Activated CD8-positive, alpha-beta memory T cell treated with anti-CD3 and anti-CD28 coated beads for 48 hours (primary cell): ENCODE results near the gene MTA3.
"Not testable (repeated sequence)": the region's sequence is repeated elsewhere in the genome, so short reads cannot be mapped to it uniquely, and the experiment has no call there.

Source experiments
- DNase-seq, 3 experiments: peaks; one replicate each; pipeline ENCODE4 v3.0.0-alpha.2; 2020; ENCODE audit warnings: low read depth in 2 of 3, low spot score in 2 of 3

Gene MTA3

DNA sequence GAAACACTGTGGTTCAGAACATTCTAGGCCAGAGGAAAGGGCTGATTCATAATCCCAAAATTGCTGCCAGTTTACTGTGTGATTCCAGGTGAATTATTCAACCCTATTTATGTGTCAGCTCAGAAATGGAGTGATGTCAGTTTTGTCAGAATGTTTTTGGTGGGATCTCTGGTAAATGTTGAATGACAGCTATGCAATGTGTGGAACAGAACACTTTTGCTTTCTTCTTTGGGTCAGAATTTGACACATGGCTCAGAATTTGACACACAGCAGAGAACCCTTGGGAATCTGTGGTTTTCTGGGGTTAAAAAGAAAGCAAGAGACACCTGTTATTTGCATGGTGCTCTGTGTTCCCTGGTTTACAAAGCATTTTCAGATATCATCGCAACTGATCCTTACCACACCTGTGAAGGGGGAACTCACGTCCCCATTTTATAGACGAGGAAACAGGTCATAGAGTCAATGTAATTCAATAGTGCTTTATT is 1.6 kb upstream of the MTA3 start:
- no peak for DNase-seq

GRCh38 chr2:42567364-42567763 is 1.1 kb upstream of the MTA3 start:
- DNase-seq: no peak

DNA sequence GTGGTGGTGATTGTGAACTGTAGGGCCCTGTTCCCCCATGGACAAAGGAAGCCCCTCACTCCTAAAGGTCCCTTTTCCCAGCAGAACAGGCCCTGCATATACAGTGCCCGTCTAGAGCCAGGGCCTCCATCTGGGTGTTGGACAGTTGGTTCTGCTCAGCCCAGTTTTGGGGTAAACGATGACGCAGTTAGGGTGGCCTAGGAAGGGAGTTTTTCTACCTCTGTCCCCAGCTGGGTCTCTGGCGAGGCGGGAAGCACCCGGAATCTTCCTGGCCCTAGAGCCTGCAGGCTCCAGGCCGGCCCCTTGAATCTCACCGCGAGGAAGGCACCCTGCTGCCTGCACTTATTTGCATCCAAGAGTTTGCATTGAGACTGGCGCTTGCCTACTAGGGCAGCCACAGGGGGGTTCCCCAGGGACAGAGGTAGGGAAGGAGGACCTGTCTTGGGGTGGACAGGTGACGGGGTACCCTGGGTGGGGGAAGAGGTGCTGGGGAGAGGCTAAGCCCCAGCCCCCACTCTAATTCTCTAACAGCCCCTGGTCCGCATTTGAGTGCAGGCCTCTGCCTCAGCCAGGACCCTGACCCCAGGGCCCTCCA is 529 bp upstream of the MTA3 start:
- DNase-seq: no peak

DNA sequence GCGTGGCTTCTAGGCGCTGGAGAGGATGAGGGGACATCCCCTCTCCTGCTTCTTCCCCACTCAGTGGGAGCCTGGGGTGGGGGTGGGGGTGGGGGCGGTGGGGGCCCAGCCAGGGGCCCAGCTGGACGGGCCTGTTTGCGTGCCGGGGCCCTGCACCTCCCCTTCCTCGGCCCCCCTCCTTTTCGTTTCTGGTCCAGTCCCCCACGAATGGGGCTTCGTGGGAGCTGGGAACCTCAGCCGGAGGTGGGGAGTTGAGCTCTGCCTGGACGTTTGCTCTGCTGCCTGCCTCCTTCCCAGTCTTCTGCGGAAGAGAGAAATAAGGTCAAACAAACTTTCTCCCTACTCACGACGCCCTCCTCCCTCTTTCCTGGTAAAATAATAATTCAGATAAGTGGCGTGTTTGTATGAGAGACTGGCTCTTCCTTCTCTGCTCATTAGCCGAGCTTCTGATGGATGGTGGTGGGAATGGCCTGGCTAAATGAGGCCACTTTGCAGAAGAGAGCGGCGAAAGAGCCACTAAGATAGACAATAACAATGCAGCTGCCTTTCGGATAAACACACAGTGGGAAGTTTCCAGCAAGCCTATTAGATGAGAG is 782 bp downstream of the MTA3 start:
- DNase-seq: peak in 1 of 3 experiments; percentile 5

DNA sequence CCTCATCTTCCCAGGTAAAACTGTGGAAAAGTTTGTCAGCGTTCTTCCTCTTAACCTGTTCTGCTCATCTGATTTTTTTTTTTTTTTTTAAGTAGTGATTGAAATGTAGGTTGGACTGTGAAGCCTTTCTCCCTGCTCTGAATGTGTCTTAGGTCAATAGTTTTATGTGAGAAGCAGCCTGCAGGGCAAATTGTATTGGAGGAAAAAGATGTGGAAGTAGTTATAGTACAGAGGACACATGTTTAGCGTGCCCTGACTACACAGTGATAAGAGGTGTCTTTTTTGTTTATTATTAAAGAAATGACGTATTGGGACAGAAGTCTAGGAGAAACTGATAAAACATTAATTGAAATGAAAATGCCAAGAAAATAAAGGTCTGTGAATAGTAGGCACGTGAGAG is 1.5 kb downstream of the MTA3 start:
- no peak for DNase-seq

DNA sequence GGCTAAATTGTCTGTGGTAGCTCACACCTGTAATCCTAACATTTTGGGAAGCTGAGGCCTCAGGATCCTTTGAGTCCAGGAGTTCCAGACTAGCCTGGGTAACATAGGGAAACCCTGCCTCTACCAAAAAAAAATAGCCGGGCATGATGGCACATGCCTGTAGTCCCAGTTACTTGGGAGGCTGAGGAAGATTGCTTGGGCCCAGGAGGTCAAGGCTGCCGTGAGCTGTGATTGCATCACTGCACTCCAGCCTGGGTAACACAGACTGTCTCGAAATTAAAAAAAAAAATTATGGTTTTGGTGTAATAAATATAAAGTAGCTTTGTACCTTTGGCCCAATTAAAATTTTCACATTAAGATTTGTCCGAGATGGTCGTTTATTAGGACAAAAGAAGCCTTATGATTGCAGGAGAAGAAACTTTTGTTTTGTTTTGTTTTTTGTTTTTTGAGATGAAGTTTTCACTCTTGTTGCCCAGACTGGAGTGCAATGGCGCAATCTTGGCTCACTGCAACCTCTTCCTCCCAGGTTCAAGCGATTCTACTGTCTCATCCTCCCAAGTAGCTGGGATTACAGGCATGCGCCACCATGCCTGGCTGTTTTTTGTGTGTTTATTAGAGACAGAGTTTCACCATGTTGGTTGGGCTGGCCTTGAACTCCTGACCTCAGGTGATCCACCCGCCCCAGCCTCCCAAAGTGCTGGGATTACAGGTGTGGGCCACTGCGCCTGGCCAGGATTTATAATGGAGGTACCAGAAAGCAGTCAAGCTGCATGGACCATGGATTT is 4.1 kb downstream of the MTA3 start:
- no peak for DNase-seq

GRCh38 chr2:42573256-42573655 is 4.8 kb downstream of the MTA3 start:
- DNase-seq: no peak

DNA sequence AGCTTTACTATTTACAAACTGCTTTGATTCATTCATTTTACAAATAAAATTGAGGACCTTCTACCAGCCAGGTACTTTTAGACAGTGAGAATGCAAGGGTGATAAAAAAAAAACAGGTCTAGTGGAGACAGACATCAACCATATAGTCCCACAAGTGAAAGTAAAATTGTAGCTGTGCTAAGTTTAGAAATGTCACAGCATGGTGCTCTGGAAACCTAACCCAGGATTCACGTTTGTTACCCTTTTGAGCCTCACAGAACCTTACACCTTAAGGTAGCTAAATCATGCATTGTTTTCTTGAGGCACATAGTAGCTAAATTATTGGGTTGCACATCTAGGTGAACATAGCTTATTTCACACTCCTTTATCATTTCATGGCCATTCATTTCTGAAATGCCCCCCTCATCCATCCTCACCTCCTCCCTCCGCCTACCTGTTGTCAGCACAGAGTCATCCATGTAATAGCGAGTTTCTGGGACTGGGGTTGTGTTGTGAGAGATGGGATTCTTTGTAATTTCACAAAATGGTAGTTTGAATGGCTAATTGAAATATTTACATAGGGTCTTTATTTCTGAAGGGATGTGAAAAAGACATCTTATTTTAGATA is 7.1 kb downstream of the MTA3 start:
- no peak for DNase-seq

GRCh38 chr2:42578621-42579020 is 10.2 kb downstream of the MTA3 start:
- DNase-seq: no peak

DNA sequence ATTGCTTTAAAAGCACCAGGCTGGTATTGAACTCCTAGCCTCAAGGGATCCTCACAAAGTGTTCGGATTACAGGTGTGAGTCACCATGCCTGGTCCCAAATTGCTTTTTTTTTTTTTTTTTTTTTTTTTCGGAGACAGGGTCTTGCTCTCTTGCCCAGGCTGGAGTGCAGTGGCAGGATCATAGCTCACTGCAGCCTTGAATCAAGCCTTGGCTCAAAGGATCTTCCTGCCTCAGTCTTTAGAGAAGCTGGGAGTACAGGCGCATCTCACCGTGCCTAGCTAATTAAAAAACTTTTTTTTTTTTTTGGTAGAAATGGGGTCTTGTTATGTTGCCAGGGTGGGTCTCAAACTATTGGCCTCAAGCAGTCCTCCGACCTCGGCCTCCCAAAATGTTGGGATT is 12.8 kb downstream of the MTA3 start:
- DNase-seq: no peak

DNA sequence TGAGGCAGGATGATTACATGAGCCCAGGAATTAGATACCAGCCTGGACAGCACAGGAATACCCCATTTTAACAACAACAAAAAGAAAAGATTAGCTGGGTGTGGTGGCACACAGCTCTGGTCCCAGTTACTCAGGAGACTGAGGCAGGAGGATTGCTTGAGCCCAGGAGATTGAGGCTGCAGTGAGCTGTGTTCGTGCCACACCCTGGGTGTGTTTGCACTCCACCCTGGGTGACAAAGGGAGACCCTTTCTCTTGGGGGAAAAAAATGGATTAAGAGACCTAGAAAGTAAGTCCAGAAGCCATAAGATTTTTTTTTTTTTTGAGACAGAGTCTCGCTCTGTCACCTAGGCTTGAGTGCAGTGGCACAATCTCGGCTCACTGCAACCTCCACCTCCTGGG is 16.2 kb downstream of the MTA3 start:
- DNase-seq: not testable (repeated sequence)

- DNase-seq: no peak
These were observed 17.3 kb downstream of the MTA3 start for GRCh38 chr2:42585779-42586178.

- no peak for DNase-seq
These were observed 19.2 kb downstream of the MTA3 start for GRCh38 chr2:42587526-42588117.

GRCh38 chr2:42588121-42588520 is 19.7 kb downstream of the MTA3 start:
- DNase-seq: no peak

- DNase-seq: no peak
These were observed 21.7 kb downstream of the MTA3 start for GRCh38 chr2:42590176-42590575.

- DNase-seq: no peak
These were observed 24.9 kb downstream of the MTA3 start for GRCh38 chr2:42593282-42593681.

GRCh38 chr2:42598656-42599055 is 30.2 kb downstream of the MTA3 start:
- DNase-seq: no peak

GRCh38 chr2:42601076-42601475 is 32.6 kb downstream of the MTA3 start:
- no peak for DNase-seq

GRCh38 chr2:42602218-42602875 is 33.9 kb downstream of the MTA3 start:
- no peak for DNase-seq

DNA sequence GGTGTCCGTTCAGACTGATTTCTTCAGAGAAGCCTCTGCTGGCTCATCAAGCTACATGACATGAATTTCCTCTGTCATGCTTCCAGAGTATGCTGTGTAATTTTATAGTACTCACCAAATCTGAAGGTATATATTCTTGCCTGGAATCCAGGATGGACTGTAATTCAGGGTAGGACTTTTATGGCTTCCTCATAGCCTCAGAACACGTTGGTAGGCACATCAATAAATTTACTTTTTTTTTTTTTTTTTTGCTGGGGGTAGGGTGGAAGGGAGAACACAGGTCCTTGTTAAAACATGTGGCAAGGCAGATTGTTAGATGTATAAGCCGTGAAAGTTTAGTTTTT is 34.4 kb downstream of the MTA3 start:
- no peak for DNase-seq

DNA sequence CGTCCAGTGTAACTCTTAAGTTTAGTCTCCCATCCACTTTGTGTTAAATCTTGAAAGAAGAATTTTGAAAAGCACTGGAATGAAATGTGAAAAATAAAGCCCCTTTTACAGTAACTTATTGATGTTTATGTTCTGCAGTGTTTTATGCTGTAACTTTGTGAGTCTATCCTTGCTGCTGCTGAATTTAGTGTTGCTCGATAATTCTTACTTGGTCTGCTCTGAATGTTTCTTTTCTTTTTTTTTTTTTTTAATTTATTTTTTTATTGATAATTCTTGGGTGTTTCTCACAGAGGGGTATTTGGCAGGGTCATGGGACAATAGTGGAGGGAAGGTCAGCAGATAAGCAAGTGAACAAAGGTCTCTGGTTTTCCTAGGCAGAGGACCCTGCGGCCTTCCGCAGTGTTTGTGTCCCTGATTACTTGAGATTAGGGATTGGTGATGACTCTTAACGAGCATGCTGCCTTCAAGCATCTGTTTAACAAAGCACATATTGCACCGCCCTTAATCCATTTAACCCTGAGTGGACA is 36.0 kb downstream of the MTA3 start:
- DNase-seq: not testable (repeated sequence)
